HG03354 (cell line): ENCODE data around the gene ZBTB7C.
"Not testable (repeated sequence)": the region's sequence is repeated elsewhere in the genome, so short reads cannot be mapped to it uniquely, and the experiment has no call there.

Experiments used
- ATAC-seq: cut with Tn5 transposase; IDR thresholded peaks from one replicate; pipeline ENCODE4 v1.9.1; 2021; ENCODE audit warnings: mild to moderate bottlenecking; ENCODE audit not compliant: unreplicated experiment, poor library complexity, severe bottlenecking

ZBTB7C gene

DNA sequence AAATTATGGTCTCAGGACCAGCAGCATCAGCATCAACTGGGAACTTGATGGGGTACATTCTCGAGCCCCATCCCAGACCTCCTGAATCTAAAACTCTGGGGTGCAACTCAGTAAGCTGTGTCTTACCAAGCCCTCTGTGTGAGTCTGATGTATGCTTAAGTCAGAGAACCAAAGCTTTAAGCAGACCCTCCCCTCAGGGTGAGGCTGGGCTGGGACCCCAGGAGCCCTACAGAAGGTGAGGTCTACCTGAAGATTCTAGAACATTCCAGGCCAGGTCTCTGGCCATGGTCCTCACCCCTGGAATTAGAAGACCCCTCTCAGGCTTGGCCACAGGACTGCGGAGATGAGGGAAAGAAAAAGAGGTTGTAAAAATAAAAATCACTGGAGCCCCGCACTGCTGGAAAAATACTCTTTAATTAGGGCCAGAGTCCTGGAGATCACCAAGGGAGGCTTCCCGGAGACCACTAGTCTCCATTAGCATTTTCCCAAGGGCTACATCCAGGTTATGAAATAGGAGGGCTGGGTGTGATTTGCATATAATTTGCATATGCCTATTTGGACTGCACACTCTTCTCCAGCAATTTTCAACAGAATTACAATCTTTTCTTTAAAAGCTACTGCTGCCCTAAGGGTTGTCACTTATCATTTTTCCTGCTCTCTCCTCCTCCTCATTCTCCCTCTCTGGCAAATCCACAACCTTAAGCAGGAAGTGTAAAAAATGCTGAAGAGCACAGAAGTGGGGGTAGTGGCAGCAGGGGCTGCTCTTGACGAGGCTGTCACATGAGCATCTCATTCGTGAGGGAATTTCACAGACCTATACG, 100.2 kb downstream of the ZBTB7C start:
- no peak for ATAC-seq

DNA sequence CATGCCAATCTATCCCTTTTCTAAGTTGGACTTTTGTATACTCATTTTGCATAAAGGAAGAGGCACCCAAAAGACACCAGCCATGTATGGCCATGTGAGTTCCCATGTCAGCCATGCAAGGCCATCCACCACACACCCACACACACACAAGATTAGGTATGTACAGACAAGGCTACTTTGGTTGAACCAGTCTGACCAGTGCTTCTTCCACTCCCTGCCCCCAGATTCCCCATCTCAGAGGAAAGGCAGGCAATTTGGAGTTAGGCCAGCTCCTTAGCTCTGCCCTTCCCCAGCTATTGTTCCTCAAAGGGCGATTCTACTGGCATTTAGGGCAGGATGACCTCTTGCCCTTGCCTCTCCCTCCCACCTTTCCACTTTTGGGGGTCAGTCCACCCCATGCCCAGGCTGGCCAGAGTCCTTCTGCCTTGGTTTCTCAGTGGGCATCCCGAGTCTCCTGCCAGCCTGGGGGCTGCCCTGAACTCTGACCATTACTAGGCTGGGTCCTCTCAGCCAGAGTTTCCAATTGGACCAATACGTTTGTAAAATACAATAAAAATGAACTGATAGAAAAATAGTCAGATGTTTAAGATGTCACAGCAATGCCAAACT, 101.1 kb downstream of the ZBTB7C start:
- ATAC-seq = no peak

DNA sequence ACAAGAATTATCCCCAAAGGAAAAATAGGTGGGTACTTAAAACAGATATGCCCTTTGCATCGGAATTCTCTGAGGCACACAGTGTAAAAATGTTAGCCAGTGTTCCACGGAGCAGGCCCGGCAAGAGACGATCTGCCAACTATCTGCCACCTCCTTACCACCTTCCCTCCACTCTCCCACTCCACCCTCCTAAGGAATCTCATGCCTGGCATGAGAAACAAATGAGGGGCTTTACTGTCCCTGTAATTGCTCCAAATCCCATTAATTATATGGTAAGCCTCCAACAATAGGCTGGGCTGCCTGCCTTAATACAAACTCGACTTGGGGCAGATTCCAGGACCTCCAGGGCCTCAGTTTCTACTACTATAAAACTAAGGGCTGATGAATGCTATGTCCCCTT, 102.3 kb downstream of the ZBTB7C start:
- ATAC-seq = no peak

DNA sequence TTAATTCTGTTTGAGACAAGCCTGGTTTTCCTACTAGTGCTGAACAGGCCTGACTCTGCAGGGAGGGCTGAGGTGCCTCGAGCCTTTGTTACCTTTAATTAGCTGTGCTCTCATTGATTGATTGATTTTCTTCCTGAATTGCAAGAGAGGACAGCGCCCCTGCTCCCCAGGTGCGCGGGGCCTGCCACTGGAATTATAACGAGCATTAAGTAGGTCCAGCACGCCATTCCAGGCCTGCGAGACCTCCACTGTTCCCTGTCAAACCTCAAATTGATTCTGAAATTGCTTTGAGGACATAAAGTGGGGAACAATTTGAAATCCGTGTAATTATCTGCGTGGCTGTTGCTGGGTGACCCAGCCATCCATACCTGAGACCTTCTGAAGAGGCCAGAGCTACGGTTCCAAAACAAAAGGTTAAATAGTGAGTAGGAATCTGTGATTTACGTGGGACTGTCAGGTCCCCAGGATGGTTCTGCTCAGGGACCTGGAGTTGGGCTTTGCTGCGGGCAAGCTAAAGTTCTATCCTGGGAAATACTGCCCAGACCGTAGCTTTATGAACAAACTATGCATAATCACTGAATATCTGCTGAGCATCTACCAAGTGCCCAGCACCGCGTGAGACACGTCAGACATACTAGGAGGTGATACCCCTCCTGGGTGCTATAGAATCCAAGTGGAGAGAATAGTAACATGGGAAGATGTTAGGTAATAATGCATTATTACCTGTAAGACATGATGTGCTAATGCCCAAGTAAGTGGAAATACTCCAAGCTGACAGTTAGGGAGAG, 104.1 kb downstream of the ZBTB7C start:
- ATAC-seq = no peak

DNA sequence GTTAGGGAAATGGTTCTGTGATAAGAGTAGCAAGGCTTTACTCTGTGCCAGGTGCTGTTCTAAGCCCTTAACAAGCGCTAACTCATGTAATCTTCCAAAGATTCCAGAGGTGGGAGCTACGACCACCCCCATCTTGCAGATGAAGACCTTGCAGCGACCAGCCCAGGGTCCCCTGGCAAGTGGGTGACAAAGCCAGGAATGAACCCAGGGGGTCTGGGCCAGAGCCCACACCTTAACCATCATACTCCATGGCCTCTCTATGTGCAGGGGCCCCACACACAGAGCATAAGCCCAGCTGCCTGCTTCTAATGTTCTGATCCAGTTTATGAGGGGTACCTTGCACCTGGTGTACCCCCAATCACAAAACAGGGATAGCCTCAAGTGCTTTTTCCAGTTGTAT, 105.3 kb downstream of the ZBTB7C start:
- no peak for ATAC-seq

DNA sequence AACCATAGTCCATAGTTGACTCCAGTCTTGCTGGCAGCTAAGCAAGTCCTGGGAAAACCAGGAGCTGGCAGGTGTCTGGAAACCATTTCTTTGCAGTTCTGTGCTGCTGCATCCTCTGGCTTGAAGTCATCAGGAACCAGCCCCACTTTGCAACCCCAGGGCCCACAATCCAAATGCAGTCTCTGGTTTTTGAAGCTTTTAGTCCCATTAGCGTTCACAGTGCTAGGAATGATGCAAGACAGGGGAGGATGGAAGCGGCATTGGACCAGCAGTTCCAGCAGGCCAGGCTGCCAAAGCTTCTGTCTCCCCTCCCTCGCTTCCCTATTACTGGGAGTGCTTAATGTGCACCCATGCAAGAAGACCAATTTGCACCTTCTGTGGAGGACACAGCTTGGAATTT, 106.4 kb downstream of the ZBTB7C start:
- ATAC-seq = no peak

DNA sequence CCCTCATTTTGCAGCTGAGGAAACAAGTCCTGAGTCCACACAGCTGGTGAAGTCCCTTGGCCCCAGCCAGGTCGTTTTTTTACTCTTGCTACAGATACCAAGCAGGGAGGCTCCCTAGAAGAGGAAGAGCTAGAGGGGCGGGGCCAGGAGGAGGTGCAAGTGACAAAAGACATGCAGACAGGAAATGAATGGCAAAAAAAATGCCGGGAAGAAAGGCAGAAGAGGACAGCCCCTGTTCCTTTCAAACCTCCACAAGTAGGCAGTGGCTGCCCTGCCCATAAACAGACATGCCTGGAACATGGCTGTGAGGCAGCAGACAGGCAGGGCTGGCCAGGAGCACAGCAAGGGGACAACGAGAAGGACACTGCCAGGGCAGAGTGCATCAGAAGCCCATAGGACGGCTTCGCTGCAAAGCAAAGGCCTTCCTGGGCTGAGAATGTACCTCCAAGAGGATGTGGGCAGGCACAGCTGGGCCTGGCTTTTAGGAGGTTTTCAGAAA, 108.7 kb downstream of the ZBTB7C start:
- ATAC-seq = no peak

DNA sequence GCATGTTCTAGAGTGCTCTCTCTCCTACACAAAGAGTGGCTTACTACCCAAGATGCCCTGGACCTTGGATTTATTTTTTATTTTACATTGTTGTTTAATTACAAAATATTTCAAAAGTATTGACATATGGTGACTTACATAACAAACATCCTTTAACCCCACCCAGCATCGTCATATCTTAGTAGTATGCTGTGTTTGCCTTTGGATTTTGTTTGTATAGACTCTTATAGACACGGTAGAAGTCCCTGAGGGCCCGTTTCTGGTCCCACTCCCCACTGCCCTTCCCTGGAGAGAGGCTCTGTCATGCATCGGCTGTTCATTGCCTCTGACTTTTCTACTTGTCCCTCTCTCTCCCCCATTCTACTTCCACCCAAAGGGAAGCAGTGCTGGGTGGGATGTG, 112.0 kb downstream of the ZBTB7C start:
- no peak for ATAC-seq

DNA sequence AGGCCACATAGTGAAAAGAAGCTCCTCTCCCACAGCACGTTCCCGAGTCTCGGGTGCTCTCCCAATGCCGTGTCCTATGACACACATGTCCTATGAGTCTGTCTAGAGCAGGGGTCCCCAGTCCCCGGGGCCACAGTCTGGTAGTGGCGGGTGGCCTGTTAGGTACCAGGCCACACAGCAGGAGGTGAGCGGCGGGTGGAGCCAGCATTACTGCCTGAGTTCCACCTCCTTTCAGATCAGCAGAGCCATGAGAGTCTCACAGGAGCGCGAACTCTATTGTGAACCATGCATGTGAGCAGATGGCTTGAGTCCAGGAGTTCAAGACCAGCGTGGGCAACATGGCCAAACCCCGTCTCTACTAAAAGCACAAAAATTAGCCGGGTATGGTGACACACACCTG, 112.6 kb downstream of the ZBTB7C start:
- ATAC-seq = no peak

DNA sequence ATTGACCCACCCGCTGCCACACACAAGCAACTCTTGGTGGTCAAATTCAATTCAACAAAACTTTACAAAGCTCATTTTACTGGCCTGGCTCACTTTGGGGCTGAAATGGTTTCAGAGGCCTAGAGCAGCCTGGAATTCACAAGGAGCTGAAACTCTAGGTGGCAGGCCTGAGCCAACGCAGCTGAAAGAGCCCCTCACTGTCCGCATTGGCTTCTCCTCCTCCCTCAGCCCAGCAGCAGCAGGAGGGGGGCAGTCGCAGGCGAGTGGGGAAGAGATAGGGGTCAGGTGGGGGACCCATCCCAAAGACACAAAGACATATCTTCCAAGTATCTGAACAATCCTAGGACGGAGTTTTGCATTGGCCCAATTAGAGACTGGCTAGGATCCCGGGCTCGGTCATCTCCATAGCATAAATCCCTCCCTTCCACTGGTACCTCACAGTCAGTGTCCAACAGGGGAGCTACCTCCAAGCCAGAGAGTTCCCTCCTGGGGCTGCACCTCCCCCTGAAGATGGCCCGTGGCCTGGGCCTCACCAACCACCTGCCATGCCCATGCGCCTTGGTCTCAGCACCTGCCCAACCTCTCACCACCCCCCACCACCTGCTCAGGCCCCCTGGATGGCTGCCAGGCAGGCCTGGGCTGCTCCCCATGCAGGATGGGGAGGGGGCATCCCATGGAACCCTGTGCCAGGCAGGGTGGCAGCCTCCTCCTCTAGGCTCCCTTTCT, 113.4 kb downstream of the ZBTB7C start:
- no peak for ATAC-seq

DNA sequence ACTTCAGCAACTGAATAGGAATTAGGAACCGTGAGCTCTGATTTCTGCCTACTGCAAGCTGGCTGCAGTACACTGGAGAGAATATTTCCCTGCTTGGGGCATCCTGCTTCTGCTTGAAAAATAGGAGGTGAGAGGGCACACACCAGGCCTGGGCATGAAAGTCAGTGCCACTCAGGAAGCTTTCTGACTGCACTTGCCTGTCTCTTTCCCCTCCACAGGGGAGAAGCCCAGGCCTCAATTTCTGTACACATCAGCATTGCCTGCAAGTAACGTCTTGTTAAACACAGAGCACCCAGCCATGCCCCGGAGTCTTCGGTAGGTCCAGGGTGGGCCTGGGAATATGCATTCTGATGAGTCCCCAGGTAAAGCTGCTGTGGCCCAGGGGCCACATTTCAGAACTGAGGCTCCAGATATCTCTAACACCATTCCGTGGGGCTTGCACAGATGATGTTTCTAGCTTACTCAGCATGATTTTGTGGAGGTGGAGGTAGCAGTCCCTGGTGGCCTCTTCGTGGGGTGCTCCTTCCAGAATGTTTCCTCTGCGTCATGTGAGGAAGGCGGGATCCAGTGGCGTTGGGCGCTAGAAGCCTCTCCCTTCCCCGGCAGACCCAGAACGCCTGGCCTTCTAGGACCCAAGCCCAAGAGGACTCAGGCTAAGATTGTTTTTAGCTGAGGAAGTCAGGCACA, 114.1 kb downstream of the ZBTB7C start:
- no peak for ATAC-seq

DNA sequence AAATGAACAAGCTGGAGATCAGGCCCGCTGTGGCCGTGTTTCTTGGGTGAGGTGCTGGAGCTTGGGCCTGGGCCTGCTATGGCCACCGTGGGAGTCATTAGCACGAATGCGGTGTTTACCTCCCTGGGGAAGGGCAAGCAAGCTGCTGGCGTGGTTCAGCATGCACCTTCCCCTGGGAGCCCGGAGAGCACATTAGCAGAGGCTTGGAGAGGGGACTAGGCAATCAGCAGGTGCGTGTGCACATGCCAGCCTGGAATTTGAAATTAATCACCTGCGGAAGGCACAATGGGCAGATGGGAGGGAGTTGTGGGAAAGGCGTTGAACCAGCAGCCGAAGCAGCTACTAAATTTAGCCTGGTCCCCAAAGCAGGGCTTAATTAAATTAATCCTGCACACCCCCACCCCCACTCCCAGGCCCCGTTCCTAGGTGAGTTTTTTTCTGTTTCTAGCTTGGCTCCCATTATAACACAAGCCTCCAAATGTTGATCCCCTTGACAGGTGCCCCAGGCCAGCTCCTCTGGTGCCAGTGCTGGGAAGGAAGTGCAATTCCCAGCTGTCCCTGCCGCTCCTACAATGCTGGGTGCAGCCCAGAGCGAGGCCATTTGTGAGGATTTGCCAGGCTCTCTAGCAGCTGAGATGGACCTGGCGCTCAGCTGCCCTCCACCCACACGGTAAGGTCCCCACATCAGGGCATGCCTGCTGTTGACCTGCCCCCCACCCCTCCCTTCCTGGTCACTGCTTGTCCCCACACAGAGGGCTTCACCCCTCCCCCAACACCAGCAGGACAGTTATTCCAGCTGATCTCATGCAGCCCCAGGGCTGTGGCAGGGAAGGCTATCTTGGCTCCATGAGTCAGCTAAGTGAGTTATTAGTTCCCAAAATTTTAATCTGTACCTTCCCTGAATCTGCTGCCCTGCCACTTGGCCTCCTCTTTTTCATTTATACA, 115.0 kb downstream of the ZBTB7C start:
- no peak for ATAC-seq

DNA sequence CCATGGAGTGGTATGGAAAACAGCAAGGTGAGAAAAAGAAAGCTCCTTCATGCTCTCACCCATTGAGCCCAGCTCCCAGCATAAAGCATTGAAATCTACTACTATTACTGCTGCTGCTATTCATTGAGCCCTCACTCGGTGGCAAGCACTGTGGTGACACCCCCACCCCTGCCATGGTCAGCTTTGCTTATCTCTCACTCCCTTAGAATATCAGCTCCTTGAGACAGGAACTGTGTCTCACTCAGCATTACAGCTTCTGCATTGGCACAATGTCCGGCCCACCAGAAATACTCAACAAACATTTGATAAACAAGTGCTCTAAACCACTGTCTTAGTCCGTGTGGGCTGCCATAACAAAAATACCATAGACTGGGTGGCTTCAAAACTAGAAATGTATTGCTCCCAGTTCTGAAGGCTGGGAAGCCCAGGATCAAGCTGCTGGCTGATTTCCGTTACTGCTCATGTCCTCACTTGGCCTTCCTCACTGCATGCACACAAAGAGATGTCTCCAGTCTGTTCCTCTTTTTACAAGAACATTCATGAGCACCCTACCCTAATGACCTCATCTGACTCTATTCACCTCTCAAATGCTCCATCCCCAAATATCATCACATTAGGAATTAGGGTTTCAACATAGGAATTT, 116.3 kb downstream of the ZBTB7C start:
- no peak for ATAC-seq

DNA sequence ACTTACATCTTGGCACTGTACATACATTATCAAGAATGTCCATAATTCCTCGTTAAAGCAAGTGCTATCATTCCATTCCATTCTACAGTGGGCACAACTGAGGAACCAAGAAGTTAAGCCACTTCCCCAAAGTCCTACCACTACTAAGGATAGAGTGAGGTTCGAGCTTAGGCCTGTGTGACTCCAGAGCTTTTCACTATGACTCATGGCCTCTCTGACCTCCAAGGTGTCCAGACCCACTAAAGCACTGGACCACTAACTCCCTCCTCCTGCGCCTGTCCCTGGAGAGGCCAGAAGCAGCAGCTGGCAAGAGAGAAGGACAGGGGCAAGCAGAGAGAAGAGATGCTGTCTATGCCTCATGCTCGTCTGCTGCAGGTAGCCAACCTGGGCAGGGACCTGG, 117.0 kb downstream of the ZBTB7C start:
- no peak for ATAC-seq

DNA sequence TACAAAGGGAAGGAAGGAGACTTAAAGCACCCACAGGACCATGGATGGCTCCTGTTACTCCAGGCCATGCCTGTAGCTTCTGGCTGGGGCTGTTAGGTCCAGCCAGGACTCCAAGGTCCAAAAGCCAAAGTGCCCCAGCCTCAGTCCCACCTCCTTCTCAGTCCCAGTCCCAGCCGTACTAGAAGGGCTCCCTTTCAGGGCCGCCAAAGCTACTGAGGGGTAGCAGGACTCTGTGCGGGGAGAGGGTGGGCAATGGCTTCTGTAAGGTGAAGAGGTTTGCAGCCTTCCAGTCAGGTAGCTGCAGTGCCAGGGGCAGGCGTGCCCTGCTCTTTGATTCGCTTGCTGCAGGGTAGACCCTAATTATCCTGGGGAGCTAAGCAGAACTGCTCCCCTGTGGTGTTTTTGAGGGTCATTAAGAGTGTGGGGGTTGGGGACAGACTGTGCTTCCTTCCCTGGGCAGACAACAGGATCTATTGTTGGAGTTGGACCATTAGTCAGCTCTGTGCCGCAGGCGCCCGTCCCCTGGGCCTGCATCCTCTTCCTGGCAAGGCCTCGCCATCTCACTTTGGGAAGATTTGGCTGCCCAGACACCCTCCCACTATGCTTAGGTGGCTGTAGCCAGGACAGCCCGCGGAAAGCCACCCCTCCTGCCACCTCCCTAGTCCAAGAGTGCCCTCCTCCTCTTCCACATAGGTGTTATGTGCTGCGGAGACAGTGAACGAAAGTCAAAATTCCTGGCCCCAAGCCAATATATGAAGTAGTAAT, 118.8 kb downstream of the ZBTB7C start:
- ATAC-seq = no peak

DNA sequence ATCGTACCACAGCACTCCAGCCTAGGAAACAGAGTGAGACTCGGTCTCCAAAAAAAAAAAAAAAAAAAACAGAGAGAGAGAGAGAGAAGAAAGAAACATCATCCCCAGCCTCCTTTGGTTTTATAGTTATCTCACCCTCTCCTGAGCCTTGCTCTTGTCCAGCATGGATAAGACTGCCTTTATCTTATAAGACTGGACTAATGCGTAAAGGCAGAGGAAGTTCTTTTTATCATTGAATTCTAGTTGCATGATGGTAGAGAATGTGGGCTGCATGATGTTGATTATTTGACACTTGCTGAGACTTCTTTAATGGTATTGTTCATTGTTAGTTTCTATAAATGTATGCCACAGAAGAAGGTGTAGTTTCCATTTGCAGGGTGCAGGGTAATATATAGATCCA, 124.4 kb downstream of the ZBTB7C start:
- ATAC-seq = no peak

DNA sequence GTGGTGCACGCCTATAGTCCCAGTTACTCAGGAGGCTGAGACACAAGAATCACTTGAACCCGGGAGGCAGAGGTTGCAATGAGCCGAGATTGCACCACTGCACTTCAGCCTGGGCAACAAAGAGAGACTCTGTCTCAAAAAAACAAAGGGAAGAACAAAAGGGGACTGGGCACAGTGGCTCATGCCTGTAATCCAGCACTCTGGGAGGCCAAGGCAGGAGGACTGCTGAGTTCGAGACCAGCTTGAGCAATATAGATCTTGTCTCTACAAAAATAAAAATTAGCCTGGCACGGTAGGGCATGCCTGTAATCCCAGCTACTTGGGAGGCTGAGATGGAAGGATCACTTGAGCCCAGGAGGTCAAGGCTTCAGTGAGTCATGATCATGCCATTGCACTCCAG, 125.2 kb downstream of the ZBTB7C start:
- not testable (repeated sequence) for ATAC-seq
